CD4-positive, alpha-beta T cell (primary cell): Measurements from ENCODE around the gene C2orf49. TPM values are rescaled to one million over a fixed set of nuclear protein-coding genes. Genes with fewer than 3 reads are reported as not detected.

Experiments used
- ATAC-seq: fragments of 200-7000 bp; cut with Tn5 transposase; one replicate; pipeline ENCODE4 v1.10.0; 2022; ENCODE audit warnings: mild to moderate bottlenecking; ENCODE audit not compliant: poor library complexity
- CTCF ChIA-PET: fragments of 350-600 bp; sonication (Branson Sonifier 250); formaldehyde crosslinking; loops from one replicate; lab custom pipeline; 2021; ENCODE audit warnings: antibody characterized with exemption, inconsistent platforms; lab: Charles Lee
- POLR2A ChIA-PET: fragments of 350-600 bp; sonication (Branson Sonifier 250); formaldehyde crosslinking; loops from one replicate; lab custom pipeline; 2021; ENCODE audit warnings: antibody characterized with exemption, inconsistent platforms; lab: Charles Lee
- DNase-seq, 14 experiments: peaks; one replicate each; pipeline ENCODE4 v3.0.0-alpha.2; 2013 to 2020; ENCODE audit warnings: mixed read lengths in 2 of 14
- H3K27ac ChIP-seq, 2 donors: one replicate each; pipeline versions ENCODE4 v1.5.1 to v1.7.0; 2013; ENCODE audit warnings: low read length in 2 of 2, low read depth in 1 of 2, mild to moderate bottlenecking in 1 of 2
- H3K27me3 ChIP-seq, 2 experiments: 1 replicate in 1 of 2; 2 replicates in 1 of 2; pipeline versions ENCODE4 v1.6.1 to v1.7.0; 2013; ENCODE audit warnings: low read length in 2 of 2, control low read depth in 1 of 2, mild to moderate bottlenecking in 1 of 2, moderate library complexity in 1 of 2; ENCODE audit not compliant: insufficient read depth in 2 of 2, control insufficient read depth in 1 of 2
- H3K36me3 ChIP-seq: one replicate; pipeline ENCODE4 v1.6.1; 2013; ENCODE audit warnings: low read length, control low read depth; ENCODE audit not compliant: insufficient read depth
- H3K4me1 ChIP-seq: one replicate; pipeline ENCODE4 v1.6.1; 2013; ENCODE audit warnings: low read length, control low read depth; ENCODE audit not compliant: insufficient read depth
- H3K4me3 ChIP-seq: one replicate; pipeline ENCODE4 v1.5.1; 2013; ENCODE audit warnings: mild to moderate bottlenecking, low read length, moderate library complexity
- H3K9me3 ChIP-seq, 2 experiments: 1 replicate in 1 of 2; 2 replicates in 1 of 2; pipeline versions ENCODE4 v1.6.1 to v1.7.0; 2013; ENCODE audit warnings: low read length in 2 of 2, mild to moderate bottlenecking in 2 of 2, control low read depth in 1 of 2, moderate library complexity in 1 of 2; ENCODE audit not compliant: control insufficient read depth in 1 of 2, insufficient read depth in 1 of 2
- H3K27ac Mint-ChIP-seq: one replicate; pipeline ENCODE4 v1.8.0; 2020; ENCODE audit warnings: mixed read lengths
- H3K27me3 Mint-ChIP-seq: one replicate; pipeline ENCODE4 v1.8.0; 2021; ENCODE audit warnings: mixed read lengths
- H3K36me3 Mint-ChIP-seq: one replicate; pipeline ENCODE4 v1.8.0; 2021; ENCODE audit warnings: low read depth, mixed read lengths
- H3K4me1 Mint-ChIP-seq: one replicate; pipeline ENCODE4 v1.8.0; 2021; ENCODE audit warnings: low read depth, mixed read lengths
- H3K4me3 Mint-ChIP-seq: one replicate; pipeline ENCODE4 v1.8.0; 2020; ENCODE audit warnings: mild to moderate bottlenecking, mixed read lengths
- H3K9me3 Mint-ChIP-seq: one replicate; pipeline ENCODE4 v1.8.0; 2020; ENCODE audit warnings: mixed read lengths
- CTCF ChIP-seq: fragments of 200-600 bp; IDR thresholded peaks from one replicate; pipeline ENCODE4 v1.8.0; 2022; ENCODE audit warnings: antibody characterized with exemption, mild to moderate bottlenecking
- intact Hi-C, 2 experiments: fragments of 100-400 bp; cut with DNase I in 1 of 2; cut with micrococcal nuclease in 1 of 2; formaldehyde crosslinking; loops; one replicate each; pipeline versions ENCODE4 v1.15.1 to v1.9.0; 2023 to 2025; cut with DNase I, micrococcal nuclease
- total RNA-seq, 174 experiments: library from RNA in 2 of 174; stranded (reverse) in 2 of 174; gene quantifications; one replicate each; pipeline ENCODE4 v1.2.3 and lab custom pipeline; 2021 to 2026

C2orf49 gene
- total RNA-seq, 2 experiments from 2014 or later, result 28.8 to 29.4 TPM

- intact Hi-C loops, result no loop called here
- Mint-ChIP-seq H3K4me3 (no peak overlapping the region), H3K27me3 (no peaks in the 10 kb centered on the region), H3K27ac (peak overlapping the region; percentile 12), H3K36me3 (peaks cover 51% of the 10 kb centered on the region), H3K4me1 (peaks cover 41% of the 10 kb centered on the region), H3K9me3 (no peaks in the 10 kb centered on the region)
- H3K27me3 ChIP-seq, result no peaks in the 10 kb centered on the region
- no peaks in the 10 kb centered on the region for H3K9me3 ChIP-seq
- peaks cover 34% of the 10 kb centered on the region for H3K36me3 ChIP-seq
- POLR2A ChIA-PET, result no interaction called here
- DNase-seq (no peak), ATAC-seq (no peak)
- no peak for TF ChIP-seq CTCF
- H3K4me1 ChIP-seq, result peaks cover 5% of the 10 kb centered on the region
- CTCF ChIA-PET, result no interaction called here
- H3K4me3 ChIP-seq, result no peak overlapping the region
- no peak overlapping the region for H3K27ac ChIP-seq
Measured at GRCh38 chr2:105308382-105309146, 28.8 kb upstream of the C2orf49 start.

- Mint-ChIP-seq H3K27ac (peak overlapping the region; percentile 12), H3K27me3 (no peaks in the 10 kb centered on the region), H3K36me3 (peaks cover 48% of the 10 kb centered on the region), H3K9me3 (no peaks in the 10 kb centered on the region), H3K4me3 (no peak overlapping the region), H3K4me1 (peaks cover 43% of the 10 kb centered on the region)
- Histone ChIP-seq H3K4me3 (no peak overlapping the region), H3K27ac (no peak overlapping the region), H3K27me3 (no peaks in the 10 kb centered on the region), H3K36me3 (peaks cover 34% of the 10 kb centered on the region), H3K4me1 (peaks cover 5% of the 10 kb centered on the region), H3K9me3 (no peaks in the 10 kb centered on the region)
- ATAC-seq, result no peak
- intact Hi-C loops, result no loop called here
- POLR2A ChIA-PET, result no interaction called here
- DNase-seq, result peak in 2 of 14 experiments; percentile 15
- CTCF ChIA-PET, result no interaction called here
- TF ChIP-seq CTCF, result no peak
Measured at GRCh38 chr2:105309147-105309545, 28.2 kb upstream of the C2orf49 start.

- Histone ChIP-seq H3K27ac (no peak overlapping the region), H3K27me3 (no peaks in the 10 kb centered on the region), H3K9me3 (no peaks in the 10 kb centered on the region), H3K4me1 (peaks cover 2% of the 10 kb centered on the region), H3K36me3 (peaks cover 3% of the 10 kb centered on the region), H3K4me3 (no peak overlapping the region)
- no peak for TF ChIP-seq CTCF
- ChIA-PET CTCF (interaction anchor here (0.7 kb wide), 1 partner anchor 96 kb away, joined by 5 read pairs; no protein-coding TSS in a partner anchor), POLR2A (no interaction called here)
- no peaks in the 10 kb centered on the region for H3K9me3 Mint-ChIP-seq
- peaks cover 49% of the 10 kb centered on the region for H3K4me1 Mint-ChIP-seq
- no peaks in the 10 kb centered on the region for H3K27me3 Mint-ChIP-seq
- ATAC-seq (no peak), DNase-seq (no peak)
- no peak overlapping the region for H3K27ac Mint-ChIP-seq
- H3K36me3 Mint-ChIP-seq, result peaks cover 12% of the 10 kb centered on the region
- no peak overlapping the region for H3K4me3 Mint-ChIP-seq
- intact Hi-C loops, result no loop called here
Measured at GRCh38 chr2:105313877-105314276, 23.5 kb upstream of the C2orf49 start.
